HG03354 (cell line): ENCODE measurements around the gene CEP112.
"Not testable (repeated sequence)": the region's sequence is repeated elsewhere in the genome, so short reads cannot be mapped to it uniquely, and the experiment has no call there.

Experiments
- ATAC-seq: cut with Tn5 transposase; IDR thresholded peaks from one replicate; pipeline ENCODE4 v1.9.1; 2021; ENCODE audit warnings: mild to moderate bottlenecking; ENCODE audit not compliant: unreplicated experiment, poor library complexity, severe bottlenecking

The CEP112 gene

DNA sequence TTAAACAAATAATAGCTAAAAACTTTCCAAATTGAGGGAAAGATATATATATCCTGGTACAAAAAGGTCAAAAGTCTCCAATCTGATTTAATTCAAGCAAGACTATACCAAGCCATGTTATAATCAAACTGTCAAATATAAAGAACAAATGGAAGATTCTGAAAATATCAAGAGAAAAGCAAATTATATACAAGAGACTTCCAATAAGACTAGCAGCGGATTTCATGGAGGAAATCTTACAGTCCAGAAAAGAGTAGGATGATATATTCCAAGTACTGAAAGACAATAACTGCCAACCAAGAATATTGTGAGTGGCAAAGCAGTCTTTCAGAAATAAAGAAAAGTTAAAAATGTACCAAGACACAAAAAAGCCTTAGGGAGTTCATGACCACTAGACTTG, 102.2 kb downstream of the CEP112 start:
- no peak for ATAC-seq

DNA sequence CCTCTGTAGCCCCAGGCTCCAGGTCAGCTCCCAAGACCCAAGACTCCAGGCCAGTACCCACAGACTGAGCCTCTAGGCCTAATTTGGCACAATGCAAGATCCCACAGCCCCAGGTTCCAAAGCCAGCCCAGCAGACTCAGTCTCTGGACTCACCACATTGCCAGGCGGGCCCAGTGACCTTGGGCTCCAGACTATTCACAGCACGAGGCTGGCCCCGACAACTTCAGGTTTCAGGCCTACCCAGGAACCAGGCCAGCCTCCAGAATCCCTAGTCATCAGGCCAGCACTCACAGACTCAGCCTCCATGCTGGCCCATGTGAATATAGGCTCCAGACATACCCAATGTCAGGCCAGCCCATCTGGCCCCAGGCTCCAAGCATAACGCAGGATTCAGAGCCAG, 103.8 kb downstream of the CEP112 start:
- ATAC-seq: no peak

DNA sequence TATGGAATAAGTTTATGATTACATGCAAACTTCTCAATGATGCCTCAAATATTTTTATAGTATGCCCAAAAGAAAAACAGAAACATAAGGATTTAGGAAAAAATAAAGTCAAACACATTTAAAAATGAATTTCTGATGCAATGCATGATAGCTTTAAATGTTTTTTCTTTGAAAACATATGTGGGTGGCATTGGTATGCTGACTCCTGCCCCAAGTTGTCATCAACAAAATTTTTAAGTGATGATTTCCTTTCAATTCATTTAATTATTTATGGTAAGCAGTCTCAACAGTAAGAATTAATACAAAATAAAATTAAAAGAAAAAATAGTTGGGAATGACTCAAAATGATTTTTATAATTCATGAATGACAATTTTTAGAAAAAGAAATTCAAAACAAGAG, 104.9 kb downstream of the CEP112 start:
- no peak for ATAC-seq

DNA sequence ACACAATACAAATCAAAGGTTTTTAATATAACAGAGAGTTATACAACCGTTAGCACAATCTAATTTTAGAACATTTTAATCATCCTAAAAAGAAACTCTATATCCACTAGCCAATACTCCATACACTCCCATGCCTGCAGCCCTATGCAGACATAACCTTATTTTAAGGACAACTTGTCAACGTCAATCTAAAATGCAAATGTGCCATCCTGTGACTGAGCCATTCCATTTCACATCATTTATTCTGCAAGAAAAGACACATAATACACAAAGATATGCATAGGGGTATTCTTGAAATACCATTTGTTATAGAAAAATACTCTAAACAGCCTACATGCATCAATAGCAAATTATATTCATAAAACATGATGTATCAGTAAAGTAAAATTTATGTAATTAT, 106.7 kb downstream of the CEP112 start:
- ATAC-seq: no peak

DNA sequence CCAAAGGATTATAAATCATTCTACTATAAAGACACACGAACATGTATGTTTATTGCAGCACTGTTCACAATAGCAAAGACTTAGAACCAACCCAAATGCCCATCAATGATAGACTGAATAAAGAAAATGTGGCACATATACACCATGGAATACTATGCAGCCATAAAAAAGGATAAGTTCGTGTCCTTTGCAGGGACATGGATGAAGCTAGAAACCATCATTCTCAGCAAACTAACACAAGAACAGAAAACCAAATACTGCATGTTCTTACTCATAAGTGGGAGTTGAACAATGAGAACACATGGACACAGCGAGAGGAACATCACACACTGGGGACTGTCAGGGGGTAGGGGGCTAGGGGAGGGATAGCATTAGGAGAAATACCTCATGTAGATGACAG, 111.3 kb downstream of the CEP112 start:
- not testable (repeated sequence) for ATAC-seq

DNA sequence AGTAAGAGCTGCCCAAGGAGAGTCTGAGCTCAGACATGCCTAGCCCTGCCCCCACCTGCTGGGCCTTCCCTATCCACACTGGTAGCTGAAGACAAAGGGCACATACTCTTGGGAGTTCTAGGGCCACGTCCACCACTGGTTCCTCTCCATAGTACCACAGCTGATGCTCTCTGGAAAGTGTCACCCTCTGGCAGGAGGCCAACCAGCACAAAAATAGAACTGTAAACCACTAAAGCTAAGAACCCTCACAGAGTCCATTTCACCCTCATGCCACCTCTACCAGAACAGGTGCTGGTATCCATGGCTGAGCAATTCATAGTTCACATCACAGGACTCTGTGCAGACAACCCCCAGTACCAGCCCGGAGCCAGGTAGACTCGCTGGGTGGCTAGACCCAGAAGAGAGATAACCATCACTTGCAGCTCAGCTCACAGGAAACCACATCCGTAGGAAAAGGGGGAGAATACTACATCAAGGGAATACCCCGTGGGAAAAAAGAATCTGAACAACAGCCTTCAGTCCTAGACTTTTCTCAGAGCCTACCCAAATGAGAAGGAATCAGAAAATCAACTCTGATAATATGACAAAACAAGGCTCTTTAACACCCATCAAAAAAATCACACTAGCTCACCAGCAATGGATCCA, 115.3 kb downstream of the CEP112 start:
- no peak for ATAC-seq

DNA sequence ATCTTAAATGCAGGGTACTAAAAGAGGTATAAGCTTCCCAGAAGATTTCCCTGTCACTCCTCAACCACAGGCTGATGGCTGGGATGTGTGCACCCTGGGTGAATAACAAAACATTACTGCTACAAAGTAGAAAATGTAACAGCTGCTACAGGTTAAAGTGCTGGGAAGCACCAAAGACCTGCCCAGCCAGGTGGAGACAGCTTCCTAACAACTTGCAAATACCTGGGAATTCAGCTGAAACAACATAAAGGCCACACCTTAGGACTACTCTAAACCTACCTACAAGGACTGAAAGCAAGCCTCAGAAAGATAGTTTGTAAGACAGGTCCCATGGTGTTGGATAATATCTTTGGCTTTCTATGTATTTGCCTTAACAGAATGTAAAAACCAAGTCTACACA, 118.5 kb downstream of the CEP112 start:
- no peak for ATAC-seq

DNA sequence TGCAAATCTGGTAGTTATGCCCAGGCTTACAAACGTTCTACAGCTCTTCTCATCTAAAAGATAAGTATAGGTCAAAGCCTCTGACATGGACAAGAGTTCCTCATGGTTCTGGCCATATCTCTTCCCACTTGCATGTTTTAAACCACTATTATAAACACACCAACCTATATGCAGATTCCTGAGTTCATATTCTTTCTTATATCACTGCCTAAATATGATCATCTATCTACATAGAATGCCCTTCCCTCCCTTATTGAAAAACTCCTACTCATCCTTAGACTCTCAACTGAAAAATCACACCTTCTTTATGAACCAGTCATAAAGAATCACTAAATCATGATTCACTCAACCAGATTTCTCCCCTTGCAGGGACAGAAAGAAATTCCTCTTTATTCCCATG, 128.2 kb downstream of the CEP112 start:
- no peak for ATAC-seq

DNA sequence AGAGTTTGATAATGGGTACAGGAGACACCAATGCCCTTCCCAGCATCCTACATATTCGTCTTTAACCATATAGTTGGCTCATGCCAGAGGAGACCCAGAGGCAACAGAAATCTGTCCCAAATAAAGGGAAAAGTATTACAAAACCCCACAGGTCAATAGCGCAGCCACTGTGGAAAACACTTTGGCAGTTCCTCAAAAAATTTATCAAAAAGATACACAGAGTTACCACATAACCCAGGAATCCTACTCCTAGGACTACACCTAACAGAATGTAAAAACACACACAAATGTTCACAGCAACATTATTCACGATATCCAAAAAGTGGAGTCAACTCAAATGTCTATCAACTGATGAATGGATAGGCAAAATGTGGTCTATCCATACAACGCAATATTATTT, 135.8 kb downstream of the CEP112 start:
- ATAC-seq: no peak

DNA sequence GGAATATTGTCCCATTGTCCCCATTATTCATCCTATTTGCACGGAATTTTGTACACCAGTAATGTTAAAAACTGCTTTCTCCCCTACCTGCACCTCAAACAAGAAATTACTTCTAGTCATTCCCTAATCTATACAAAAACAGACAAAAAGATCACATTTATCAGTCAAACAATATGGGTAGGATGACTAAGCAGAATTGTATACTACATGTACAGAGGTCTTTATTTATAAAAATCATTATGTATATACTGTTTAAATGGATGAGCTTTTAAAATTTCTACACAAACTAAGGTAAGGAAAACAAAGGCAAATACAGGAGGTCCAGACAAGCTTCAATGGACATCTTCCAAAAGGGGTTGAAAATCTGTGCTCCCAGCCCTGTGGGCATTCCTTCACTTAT, 137.7 kb downstream of the CEP112 start:
- no peak for ATAC-seq

DNA sequence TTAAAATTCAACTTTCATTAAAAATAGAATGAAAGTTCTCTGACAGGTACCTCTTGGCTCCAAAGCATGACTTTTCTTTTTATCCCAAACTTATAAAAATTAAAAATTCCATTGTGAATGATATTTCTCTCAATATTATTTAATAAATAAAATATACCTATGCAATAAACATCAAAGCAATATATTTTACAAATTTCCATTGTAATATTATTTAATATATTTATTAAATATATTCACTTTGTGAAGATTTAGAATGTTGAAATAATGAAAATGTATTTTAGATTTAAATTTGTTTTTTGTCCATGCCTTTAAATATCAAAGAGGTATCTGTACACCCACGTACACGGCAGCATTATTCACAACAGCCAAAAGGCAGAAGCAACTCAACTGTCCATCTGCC, 147.8 kb downstream of the CEP112 start:
- no peak for ATAC-seq

DNA sequence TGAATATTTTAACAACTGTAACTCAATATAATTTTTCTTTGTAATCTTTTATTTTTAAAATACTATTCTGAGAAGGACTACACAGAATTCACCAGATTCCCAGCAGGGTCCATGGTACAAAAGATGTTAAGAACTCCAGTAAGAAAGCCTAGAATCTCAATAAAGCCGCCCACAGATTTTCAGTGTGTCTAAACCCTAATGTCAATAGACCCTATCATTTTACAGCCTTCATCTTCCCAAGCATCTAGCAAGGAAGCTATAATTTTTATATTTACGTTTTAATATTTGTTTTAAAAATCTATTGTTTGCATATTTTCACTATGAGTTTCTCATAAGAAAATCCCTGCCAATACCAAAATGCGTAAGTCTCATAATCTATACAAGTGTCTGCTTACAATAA, 148.5 kb downstream of the CEP112 start:
- no peak for ATAC-seq

DNA sequence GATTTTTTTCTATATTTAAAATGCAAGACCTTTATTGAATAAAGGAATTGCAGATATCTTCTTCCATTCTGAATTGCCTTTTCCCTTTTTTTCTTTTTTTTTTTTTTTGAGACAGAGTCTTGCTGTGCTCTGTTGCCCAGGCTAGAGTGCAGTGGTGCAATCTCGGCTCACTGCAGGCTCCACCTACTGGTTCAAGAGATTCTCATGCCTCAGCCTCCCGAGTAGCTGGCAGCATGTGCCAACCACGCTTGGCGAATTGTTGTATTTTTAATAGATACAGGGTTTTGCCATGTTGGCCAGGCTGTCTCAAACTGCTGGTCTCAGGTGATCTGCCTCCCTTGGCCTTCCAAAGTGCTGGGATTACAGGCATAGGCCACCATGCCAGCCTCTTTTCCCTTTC, 151.5 kb downstream of the CEP112 start:
- no peak for ATAC-seq

DNA sequence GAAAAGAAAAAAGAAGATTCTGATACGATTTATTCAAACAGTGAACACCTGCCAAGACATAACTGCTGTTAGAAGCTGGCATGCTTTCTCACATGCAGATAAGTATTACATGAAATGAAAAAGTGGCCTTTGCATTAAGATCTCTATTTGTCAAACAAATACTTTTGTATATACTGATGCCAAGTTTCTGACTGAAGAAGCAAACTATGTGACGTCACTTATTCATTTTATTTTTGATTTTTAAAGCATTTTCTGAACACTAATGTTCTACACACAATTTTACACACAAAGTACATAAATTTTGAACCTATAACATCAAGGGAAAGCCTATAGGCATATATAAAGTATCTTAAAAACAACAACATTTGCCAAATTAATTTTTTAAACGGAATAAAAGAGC, 153.8 kb downstream of the CEP112 start:
- ATAC-seq: no peak

DNA sequence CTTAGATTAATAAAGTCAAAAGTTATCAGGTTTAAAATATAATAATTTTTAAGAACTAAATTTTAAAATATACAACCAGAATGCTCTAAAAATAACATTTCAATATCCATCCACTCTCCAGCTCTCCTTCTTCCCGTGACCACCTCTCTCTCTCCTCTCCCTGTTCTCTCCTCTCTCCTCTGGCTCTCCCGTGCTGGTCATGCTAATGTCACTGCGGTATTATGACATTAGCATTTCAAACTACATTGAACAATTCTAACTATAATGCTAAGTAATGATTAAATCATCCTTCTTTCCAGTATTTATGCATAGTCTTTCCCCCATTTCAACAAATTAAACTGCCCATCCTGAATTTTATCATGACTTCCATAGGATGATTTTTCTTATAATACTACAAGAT, 154.7 kb downstream of the CEP112 start:
- no peak for ATAC-seq

DNA sequence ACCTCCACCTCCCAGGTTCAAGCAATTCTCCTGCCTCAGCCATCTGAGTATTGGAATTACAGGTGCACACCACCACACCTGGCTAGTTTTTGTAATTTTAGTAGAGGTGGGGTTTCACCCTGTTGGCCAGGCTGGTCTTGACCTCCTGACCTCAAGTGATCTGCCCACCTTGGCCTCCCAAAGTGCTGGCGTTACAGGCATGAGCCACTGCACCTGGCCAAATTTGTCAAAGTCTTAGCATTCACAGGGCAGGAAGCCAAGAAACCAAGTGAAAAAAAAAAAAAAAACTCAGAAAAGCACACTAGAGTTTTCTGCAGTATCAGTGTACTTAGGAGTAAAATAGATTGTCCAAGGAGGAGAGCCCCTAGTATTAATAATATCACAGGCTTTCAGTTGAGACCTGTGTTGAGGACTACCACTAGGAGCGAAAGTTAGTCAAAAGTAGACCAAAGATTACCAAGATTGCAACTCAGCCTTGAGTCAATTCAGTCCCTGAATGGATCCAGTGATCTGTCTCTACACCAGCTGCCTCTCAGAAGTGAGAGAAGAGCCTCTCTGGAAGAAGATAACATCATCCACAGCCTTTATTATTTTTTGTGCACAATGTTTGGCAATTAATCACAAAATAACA, 159.7 kb downstream of the CEP112 start:
- no peak for ATAC-seq

DNA sequence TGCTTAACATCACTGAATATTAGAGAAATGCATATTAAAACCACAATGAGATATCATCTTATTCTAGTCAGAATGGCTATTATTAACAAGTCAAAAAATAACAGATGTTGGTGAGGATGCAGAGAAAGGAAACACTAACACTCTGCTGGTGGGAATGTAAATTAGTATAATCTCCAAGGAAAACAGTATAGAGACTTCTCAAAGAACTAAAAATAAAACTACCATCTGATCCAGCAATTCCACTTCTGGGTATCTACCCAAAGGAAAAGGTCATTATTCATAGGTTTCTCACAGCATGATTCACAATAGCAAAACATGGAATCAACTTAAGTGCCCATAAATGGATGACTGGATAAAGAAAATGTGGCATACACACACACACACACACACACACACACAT, 166.4 kb downstream of the CEP112 start:
- ATAC-seq: no peak

DNA sequence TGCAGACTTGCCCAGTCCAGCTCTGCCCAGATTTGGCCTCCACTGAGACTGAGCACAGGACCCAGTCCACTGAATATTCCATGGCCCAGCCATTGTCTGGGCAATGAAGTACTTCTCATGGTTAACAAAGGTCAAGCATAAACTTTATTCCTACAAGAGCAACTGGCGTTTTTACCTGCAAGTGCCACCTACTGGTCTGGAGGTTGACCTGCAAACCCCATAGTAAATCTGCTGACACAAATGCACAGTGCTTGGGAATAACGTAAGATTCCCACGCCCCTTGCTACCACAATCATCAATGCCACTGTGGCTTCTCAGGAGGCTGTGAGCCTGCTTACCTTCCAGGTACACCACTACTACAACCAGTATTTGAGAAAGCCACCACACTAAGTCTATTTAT, 170.2 kb downstream of the CEP112 start:
- no peak for ATAC-seq

DNA sequence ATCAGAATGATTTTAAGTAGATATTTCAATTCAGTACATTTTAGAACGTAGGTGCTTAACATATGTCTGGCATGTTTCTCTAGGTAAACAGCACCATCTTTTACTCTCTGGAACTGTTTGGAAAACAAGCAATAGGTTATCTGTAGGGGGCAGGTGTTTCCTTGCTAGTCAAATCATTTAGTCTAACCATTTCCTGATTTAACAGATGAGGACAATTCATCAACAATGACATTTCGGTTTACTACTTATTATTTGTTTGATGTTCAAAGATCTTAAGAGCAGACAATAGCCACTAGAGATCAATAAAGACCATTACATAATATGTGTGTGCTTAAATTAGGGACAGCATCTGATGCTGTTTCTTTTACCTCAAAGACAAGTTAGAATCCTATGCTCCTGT, 173.1 kb downstream of the CEP112 start:
- no peak for ATAC-seq

DNA sequence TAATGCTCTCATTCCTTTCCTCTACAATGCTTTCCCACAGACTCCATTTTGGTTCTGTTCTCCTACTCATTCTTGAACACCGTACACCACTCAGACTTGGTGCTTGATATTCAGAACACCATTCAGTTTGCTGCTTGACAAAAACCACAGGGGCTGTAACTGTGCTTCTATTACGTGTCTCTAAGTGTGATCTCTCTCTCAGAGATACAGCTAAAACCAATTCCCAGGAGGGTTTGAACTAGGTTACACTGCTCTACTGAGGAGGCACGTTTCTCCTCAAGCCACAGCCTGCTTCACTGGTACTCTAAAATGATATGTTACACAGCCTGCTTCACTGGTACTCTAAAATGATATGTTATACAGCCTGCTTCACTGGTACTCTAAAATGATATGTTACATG, 175.7 kb downstream of the CEP112 start:
- ATAC-seq: no peak

DNA sequence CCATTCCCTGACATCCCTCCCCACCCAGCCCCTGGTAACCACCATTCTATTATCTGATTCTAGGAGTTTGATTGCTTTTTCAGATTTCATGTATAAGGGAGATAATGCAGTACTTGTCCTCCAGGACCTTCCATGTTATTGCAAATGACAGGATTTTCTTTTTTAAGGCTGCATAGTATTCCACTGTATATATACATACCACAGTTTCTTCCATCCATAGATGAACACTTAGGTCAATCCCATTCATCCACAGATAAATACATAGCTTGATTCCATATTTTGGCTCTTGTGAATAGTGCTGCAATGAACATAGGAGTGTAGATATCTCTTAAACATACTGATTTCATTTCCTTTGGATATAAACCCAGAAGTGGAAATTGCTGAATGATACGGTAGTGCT, 183.3 kb downstream of the CEP112 start:
- no peak for ATAC-seq

DNA sequence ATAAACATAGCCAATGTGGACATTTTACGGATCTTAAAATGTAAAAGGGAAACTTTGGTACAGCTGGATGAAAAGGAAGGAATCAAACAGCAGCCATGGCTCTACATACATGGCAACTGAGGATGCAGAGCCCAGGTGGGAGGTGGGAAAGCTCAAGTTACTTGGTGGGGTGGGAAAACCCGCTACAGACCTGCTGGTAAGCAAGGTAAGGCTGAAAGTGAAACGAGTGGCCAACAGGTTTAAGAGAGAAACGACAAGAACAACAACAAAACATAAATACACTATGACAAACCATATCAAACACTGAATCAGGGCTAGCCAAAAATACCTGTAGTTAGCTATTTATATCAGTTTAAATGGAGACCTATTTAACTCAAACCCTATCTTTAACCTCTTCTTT, 185.3 kb downstream of the CEP112 start:
- no peak for ATAC-seq
